SU-DHL-6 (cell line): ENCODE measurements around the gene IL1RL1.

Source experiments
- EZH2phosphoT487 ChIP-seq: fragments of 200-600 bp; sonication (generic), shearing (Covaris generic); conservative IDR thresholded peaks from 2 replicates; pipeline ENCODE4 v1.6.1; 2018; ENCODE audit warnings: mild to moderate bottlenecking, antibody characterized with exemption, low read length, moderate library complexity, mixed read lengths
- TF ChIP-seq, protein P1 (sequence below): fragments of 200-600 bp; sonication (generic); IDR thresholded peaks from one replicate; pipeline ENCODE4 v1.5.1; 2017; ENCODE audit warnings: antibody characterized with exemption, mild to moderate bottlenecking, low read length, moderate library complexity; ENCODE audit not compliant: insufficient read depth, poor library complexity, severe bottlenecking

GRCh38 chr2:102295566-102295965, 15.8 kb upstream of the IL1RL1 start:
- TF ChIP-seq, protein P1, sequence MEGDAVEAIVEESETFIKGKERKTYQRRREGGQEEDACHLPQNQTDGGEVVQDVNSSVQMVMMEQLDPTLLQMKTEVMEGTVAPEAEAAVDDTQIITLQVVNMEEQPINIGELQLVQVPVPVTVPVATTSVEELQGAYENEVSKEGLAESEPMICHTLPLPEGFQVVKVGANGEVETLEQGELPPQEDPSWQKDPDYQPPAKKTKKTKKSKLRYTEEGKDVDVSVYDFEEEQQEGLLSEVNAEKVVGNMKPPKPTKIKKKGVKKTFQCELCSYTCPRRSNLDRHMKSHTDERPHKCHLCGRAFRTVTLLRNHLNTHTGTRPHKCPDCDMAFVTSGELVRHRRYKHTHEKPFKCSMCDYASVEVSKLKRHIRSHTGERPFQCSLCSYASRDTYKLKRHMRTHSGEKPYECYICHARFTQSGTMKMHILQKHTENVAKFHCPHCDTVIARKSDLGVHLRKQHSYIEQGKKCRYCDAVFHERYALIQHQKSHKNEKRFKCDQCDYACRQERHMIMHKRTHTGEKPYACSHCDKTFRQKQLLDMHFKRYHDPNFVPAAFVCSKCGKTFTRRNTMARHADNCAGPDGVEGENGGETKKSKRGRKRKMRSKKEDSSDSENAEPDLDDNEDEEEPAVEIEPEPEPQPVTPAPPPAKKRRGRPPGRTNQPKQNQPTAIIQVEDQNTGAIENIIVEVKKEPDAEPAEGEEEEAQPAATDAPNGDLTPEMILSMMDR: no peak
- no peak for TF ChIP-seq EZH2phosphoT487
